ENCODE data around the gene IRF3.

Gene IRF3, protein sequence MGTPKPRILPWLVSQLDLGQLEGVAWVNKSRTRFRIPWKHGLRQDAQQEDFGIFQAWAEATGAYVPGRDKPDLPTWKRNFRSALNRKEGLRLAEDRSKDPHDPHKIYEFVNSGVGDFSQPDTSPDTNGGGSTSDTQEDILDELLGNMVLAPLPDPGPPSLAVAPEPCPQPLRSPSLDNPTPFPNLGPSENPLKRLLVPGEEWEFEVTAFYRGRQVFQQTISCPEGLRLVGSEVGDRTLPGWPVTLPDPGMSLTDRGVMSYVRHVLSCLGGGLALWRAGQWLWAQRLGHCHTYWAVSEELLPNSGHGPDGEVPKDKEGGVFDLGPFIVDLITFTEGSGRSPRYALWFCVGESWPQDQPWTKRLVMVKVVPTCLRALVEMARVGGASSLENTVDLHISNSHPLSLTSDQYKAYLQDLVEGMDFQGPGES

DNA sequence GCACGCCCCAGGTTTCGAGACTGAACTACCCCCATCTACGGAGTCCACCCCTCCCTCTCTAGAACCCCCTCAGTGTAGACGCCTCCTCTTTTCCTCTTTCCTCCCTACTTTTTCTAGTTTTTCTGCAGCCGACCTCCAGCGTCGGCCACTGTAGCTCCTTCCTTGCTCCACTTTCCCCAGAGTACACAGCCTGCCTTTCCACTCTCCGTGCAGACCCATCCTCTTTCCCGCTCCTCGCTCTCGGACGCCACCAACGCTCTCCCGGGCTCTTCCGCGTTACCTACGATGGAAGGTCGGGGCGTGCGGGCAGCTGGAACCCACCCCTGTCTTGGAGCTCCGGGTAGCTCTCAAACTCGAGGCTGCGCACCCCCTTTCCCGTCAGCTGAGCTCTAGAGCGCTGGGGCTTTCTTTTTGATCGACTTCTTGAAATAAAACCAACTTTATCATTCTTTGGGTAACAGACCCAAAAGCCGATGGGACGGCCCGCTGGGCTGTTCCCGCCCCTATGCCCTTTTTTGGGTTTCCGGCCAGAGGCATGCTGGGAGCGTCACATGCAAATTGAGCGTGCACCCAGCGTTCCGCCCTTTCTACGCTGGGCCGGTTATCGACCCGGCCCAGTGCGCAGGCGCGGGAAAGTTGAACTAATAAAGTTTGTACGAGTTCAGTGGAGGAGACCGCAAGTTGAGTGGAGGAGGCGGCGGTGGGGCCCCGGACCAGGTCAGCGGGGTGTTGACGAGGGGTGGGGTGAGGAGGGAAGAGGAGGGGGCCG, at the start of gene IRF3, which contains the start of gene BCL2L12:
TSS of gene IRF3 (minus strand) at position 507 of the 769 bp plus-strand sequence. CDS start 1,019 bp downstream, outside the sequence.
TSS of gene BCL2L12 (plus strand) at position 583 of the 769 bp plus-strand sequence. CDS start 760 bp downstream, outside the sequence.
- peak; percentile 93 for DNase-seq

DNA sequence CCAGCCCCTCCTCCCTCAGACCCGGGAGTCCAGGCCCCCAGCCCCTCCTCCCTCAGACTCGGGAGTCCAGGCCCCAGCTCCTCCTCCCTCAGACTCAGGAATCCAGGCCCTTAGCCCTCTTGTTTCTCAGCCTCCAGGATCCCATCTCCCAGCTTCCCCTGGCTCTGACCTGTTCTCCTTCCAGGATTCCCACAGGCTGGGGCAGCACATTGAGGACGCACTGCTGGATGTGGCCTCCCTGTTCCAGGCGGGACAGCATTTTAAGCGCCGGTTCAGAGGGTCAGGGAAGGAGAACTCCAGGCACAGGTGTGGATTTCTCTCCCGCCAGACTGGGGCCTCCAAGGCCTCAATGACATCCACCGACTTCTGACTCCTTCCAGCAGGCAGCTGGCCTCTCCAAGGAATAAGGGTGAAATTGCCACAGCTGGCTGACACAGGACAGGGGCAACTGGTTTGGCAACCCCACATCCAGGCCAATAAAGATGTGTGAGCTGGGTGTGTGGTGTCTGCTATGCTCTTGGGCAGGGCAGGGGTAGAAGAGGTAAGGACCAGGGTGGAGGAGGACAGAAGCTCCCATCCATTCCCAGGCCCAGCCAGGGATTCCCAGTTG, 47.7 kb upstream of the IRF3 start:
- DNase-seq, result no peak

DNA sequence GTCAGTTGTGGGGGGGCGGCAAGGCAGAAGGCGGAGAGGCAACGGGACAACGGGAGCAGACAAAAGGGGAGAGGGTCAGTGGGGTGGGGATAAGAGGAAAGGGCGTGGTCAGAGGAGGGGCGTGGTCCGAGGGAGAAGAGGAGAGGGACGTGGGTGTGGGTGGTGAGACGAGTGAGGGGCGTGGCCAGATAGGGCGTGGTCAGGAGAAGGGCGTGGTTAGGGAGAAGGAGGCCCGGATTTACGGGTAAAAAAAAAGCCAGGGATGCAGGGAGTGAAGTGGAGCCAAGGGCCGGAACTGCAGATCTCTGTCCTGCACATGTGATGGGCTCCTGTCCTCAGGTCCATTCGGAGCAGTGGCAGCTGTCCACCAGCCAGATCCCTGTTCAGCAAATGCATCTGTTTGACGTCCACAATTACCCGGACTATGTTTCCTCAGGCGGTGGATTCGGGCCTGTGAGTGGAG, 46.8 kb upstream of the IRF3 start:
- no peak for DNase-seq

DNA sequence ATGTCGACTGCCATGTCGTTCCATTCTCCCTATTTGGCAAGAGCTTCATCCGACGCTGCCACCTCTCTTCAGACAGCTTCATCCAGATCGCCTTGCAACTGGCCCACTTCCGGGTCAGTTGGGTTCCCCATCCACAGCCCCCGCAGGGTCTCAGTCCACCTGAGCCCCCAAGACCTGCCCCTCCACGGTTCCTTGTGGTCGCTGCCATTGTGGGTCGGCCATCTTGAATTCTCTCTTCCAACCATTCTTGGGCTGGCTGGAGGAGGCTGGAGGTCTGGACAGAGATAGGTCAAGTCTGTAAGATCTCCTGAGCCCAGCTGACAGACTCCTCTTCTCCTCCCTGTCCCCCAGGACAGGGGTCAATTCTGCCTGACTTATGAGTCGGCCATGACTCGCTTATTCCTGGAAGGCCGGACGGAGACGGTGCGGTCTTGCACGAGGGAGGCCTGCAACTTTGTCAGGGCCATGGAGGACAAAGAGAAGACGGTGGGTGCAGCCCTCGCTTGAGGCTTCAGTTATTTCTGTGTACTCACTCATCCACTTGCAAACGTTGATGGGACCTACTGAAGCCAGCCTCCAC, 44.8 kb upstream of the IRF3 start:
- DNase-seq, result no peak

DNA sequence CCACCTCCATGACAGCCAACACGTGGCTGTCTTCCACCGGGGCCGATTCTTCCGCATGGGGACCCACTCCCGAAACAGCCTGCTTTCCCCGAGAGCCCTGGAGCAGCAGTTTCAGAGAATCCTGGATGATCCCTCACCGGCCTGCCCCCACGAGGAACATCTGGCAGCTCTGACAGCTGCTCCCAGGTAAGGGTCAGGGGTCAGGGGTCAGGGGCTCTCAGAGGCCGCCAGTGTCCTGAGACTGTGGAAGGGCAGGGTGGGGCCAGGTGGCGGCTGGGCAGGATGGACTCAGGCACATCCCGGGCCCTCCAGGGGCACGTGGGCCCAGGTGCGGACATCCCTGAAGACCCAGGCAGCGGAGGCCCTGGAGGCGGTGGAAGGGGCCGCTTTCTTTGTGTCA, 40.3 kb upstream of the IRF3 start:
- no peak for DNase-seq

DNA sequence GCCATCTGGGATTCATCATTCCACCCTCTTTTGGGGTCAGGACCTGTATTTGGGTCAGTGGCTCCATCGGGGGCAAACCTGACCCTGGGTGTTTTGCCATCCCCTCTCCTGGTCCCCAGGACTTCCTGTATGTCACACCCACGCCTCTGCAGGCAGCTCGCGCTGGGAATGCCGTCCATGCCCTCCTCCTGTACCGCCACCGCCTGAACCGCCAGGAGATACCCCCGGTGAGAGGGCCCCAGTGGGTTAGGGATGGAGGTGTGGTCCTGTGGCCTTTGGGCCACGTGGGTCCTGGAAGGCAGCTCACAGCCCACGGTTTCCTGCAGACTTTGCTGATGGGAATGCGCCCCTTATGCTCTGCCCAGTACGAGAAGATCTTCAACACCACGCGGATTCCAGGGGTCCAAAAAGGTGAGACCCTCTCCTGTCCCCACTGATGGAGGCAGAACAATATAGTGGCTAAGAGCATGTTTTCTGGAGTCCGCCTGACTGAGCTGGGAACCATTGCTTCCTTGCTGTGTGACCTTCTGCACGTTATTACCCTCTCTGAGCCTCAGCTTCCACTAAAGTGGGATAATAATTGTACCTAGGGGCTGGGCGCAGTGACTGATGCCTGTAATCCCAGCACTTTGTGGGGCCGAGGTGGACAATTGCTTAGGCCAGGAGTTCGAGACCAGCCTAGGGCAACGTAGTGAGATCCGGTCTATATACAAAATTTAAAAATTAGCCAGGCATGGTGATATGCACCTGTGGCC, 39.4 kb upstream of the IRF3 start:
- DNase-seq, result no peak

DNA sequence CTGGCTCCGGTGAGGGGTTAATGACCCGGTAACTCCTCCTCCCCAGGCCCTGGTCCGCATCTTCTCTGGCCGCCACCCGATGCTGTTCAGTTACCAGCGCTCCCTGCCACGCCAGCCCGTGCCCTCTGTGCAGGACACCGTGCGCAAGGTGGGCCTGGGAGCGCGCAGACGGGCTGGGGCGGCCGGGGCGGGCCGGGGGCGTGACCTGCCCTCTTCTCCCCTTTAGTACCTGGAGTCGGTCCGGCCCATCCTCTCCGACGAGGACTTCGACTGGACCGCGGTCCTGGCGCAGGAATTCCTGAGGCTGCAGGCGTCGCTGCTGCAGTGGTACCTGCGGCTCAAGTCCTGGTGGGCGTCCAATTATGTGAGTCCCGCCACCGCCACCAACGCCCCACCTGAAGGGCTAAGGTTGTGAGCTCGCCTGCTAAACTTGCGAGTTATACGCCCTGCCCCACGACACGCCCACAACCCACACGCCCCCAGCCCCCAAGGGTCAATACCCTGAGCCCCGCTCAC, 35.7 kb upstream of the IRF3 start:
- DNase-seq, result no peak

DNA sequence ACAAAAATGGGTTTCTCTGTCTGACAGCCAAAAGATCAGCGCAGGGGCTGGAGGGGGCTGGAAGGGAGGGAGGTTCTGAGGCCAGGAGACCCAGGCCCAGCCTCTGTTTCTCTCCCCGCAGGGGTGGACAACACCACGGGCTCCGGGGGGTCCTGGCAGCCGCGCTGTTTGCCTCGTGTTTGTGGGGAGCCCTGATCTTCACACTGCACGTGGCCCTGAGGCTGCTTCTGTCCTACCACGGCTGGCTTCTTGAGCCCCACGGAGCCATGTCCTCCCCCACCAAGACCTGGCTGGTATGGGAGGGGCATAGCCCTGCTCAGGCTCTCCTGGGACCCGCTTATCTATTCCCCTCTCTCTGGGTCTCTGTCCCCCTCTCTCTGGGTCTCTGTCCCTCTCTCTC, 34.9 kb upstream of the IRF3 start:
- DNase-seq, result no peak

DNA sequence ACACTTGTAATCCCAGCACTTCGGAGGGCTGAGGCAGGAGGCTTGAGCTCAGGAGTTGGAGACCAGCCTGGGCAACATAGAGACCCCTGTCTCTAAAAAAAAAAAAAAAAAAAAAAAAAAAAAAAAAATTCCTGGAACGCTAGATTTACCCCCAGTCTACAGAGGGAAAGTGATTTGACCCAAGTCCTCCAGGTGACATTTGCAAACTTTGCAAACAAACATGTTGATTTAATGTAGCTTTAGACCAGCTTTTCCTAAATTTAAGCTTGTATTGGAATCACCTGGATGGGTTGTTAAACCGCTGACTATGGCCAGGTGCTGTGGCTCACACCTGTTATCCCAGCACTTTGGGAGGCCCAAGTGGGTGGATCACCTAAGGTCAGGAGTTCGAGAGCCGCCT, 33.7 kb upstream of the IRF3 start:
- no peak for DNase-seq

DNA sequence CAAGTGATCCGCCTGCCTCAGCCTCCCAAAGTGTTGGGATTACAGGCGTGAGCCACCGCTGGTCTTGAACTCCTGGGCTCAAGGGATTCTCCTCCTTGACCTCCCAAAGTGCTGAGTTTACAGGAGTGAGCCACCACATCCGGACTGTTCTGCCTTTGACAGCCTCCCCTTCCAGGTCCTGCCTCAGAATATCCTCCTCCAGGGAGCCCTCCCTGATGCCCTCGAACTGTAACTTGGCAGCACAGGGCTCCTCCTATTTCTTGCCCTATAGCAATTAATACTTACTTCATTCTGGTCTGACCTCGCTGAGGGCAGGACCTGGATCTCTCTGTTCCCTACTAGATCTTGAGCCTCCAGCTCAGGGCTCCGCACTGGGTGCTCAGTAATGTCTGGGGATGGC, 31.2 kb upstream of the IRF3 start:
- no peak for DNase-seq

DNA sequence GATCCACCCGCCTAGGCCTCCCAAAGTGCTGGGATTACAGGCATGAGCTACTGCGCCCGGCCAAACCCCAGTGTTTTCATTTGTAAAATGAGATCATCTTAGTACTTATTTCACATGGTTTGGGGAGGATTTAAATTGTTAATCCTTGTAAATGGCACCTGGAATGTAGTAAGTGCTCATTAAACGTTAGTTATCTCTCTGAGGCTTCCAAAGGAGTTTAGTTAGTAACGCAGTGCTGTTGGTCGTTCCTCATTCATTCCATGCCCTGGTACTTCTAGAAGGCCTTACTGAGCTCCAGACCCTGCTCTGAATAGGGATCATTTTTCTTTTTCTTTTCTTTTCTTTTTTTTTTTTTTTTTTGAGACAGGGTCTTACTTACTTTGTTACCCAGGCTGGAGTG, 30.5 kb upstream of the IRF3 start:
- no peak for DNase-seq

DNA sequence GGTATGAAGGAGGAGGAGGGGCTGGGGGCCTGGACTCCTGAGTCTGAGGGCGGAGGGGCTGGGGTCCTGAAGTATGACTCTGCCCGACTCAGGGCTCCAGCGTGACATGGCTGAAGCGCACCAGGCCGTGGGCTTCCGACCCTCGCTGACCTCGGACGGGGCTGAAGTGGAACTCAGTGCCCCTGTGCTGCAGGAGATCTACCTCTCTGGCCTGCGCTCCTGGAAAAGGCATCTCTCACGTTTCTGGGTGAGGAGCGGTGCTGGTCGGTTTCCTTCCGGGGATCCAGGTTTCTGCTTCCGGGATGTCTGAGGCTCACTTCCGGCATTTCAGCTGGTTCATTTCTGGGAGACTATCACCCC, 26.5 kb upstream of the IRF3 start:
- DNase-seq, result no peak

DNA sequence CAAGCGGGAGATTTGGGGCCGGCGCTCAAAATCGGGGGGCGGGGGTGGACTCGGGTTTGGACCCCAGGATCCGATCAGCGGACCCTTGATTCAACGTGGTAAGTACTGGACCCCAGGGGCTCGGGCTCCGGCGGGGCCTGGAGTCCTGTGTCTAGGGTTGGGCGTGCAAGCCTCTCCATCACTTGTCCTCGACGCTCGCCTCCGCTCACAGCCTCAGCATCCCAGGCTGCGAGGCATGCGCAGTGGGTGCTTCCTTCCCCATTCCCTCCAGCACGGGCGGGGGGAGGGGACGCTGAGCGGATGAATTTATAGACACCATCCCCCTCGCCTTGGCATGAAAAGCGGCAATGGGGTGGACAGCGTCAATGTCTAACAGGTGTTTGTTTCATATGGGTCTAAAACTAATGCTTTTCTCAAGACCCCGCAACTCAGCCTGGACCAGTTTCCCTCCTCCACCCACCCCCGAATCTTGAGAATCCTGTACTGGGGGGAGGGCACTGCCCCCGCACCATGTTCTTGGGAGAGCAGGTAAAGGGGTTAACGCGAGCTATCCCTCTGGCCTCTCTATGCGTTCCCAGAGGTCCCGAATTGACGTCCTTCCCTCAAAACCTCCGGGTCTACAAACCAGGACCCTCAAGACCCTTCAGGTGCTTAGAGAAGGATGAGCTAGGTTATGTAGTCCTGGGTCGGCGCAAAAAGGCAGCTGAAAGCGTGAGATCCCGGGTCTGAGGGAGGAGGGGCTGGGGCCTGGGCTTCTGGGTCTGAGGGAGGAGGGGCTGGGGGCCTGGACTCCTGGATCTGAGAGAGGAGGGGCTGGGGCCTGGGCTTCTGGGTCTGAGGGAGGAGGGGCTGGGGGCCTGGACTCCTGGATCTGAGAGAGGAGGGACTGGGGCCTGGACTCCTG, 25.8 kb upstream of the IRF3 start:
- peak; percentile 8 for DNase-seq

DNA sequence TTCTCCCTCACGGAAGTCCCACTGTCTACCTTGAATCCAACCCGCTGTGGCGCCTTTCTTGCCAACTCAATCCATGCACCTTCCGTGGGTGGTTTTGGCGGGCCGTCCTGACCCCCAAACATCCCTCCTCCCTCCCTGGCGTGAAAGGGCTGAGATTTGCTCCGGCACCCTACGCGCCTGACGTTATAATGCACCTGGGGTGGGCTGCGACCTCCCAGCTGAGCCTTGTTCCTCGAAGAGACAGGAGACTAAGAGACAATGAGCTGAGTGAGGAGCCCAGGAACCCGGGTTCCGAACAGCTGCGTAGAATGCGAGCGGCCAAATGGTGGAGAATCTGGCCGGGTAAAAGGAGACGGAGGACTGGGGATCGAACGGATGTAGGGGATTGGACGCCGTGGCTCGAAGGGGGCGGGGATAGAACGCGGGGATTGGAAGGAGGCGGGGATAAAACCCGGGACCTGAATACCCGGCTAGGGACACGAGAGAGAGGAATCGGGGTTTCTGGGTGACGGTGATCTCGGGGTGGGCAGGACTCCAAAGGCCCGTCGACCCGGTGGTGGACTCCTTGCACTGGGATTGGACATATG, 25.1 kb upstream of the IRF3 start, which contains the start of gene CPT1C:
TSS of gene CPT1C (plus strand) at position 461 of the 587 bp plus-strand sequence. CDS start 1,137 bp downstream, outside the sequence.
- DNase-seq, result peak; percentile 80

DNA sequence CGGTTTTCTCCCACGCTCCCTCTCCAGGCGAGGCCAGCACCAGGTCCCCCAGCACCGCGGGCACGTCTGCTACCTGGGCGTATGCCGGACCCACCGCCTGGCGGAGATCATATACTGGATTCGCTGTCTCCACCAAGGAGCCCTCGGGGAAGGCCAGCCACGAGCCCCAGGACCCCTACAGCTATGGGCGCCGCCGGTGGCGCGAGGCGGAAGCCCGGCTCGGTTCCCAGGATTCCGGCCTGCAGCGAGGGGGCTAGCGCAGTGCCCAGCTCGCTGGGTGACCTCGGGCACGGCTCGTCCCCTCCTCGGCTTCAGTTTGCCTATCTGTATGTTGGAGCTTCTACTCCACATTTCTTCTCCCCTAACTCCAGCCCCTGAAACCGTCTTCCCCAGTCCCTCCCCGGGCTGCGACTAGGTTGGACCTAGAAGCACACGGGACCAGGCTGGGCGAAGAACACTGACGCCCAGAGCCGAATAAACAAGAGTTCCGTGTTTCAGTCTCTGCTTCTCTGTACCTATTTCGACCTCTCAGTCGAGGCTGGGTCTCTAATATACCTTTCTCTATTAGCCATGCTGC, 24.5 kb upstream of the IRF3 start:
- peak; percentile 47 for DNase-seq

DNA sequence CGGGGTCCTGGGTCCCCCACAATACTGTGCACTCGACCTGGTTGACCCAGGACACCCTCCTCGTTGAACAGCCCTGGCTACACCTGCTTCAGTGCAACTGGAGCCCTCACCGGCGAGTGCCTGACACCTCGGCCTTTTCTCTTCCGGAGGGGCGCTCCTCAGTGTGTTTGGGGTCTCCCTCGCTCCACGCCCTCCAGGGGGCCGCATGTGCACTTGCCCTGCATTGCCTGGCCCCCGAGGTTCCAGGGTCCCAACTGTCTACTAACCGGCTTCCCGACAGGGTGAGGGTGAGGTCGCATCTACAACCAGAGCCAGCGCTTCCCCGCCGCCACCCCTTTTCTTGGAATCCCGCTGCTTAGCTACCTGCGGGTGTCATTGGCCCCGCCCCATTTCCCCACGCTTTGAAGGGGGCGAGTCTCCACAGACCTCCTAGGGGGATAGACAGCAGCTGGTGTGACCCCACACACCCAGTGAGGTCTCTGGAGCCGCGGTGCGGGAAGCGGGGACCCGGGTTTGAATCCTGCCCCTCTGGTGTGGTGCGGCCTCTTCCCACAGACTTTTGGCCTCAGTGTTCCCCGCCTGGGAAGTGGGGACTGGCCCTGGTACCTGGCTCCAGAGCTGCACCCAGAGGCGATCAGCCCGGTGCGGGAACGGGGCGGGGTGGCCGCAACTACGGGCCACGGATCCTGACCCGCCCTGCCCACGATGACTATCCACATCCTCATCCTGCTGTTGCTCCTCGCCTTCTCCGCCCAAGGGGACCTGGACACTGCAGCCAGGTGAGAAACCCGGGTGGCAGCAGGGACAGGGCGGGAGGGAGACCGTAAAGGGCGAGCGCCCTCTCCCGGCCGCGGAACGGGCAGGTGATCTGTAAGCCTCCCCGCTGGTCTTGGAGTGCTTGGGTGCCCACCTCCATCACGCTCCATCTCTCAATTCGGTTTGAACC, 23.7 kb upstream of the IRF3 start, which contains the start of gene ADM5:
TSS of gene ADM5 (plus strand) at position 462 of the 946 bp plus-strand sequence. CDS start at position 706, 244 bp downstream.
- DNase-seq, result peak; percentile 27

DNA sequence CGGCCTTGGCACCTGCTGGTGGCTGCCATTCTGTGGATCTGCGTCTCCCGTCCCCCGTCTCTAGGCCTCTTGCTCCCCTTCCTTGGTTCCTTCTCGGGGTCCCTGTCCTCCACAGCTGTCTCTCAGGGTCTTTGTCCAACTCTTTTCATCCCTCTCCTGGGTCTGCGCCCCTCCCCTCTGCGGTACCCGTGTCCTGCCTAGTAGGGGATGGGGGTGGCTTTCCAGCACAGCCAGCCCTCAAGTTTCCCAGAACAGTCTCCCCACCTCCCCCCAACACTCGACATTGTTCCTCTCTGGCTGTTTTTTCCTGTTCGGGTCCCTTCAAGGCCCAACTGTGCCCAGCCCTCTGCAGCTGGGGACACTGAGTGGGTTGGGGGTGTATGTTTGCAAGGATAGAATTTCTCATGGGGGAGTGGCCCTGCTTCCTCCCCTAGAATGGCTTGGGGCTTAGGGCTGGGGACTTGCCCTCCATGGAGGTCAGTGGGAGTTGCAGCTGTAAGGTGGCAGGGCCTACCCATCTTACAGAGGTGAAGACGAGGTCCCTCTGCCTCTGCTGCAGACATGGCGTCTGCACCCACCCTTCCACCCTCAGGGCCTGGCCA, 23.0 kb upstream of the IRF3 start:
- DNase-seq, result no peak

DNA sequence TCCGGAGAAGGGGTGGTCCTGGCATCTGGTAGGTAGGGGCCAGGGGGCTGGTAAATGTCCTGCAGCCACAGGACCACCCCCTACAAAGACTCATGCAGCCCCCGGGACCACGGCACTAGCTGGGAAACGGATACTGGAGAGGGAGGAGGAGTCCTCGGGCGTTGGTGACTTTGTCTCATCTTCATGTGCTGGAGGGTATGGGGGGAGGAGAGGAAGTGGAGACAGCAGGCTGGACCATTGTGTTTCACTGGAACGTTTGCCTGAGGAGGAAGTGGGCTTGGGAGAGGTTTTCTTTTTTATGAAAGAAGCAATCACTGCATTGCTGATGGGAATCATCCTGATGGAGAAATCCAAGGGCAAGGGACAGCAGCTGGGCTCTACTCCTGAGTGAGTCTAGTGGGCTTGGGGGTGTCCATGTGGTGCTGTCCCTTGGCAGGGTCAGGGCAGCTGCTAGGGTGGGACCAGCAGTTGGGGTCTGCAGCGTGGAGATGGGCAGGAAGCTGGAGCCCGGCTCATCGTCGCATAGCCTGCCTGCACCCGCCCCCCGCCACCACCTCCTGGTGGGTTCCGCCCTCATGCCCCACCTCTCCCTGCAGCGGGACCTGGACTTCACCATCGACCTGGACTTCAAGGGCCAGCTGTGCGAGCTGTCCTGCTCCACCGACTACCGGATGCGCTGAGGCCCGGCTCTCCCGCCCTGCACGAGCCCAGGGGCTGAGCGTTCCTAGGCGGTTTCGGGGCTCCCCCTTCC, 22.1 kb upstream of the IRF3 start:
- no peak for DNase-seq
